NCI-H524 (cell line): ENCODE results near the gene RNU1-4.
"Not testable (repeated sequence)": the region's sequence is repeated elsewhere in the genome, so short reads cannot be mapped to it uniquely, and the experiment has no call there.

Experiments used
- DNase-seq, 2 experiments: peaks; one replicate each; lab custom pipeline; 2025; lab: John Stamatoyannopoulos, UW

RNU1-4 gene

GRCh38 chr1:16770139-16770759, 29.9 kb downstream of the RNU1-4 start:
- not testable (repeated sequence) for DNase-seq

- DNase-seq = not testable (repeated sequence)
Observed at GRCh38 chr1:16770896-16771446, 30.7 kb downstream of the RNU1-4 start.

- DNase-seq = not testable (repeated sequence)
Observed at GRCh38 chr1:16772275-16773204, 32.2 kb downstream of the RNU1-4 start.

- not testable (repeated sequence) for DNase-seq
Observed at GRCh38 chr1:16773205-16773596, 32.9 kb downstream of the RNU1-4 start.

- DNase-seq = not testable (repeated sequence)
Observed at GRCh38 chr1:16773723-16774122, 33.4 kb downstream of the RNU1-4 start.

GRCh38 chr1:16774773-16775172, 34.5 kb downstream of the RNU1-4 start:
- not testable (repeated sequence) for DNase-seq

- not testable (repeated sequence) for DNase-seq
Observed at GRCh38 chr1:16775290-16775689, 35.0 kb downstream of the RNU1-4 start.

- not testable (repeated sequence) for DNase-seq
Observed at GRCh38 chr1:16776248-16776647, 35.9 kb downstream of the RNU1-4 start.

- DNase-seq = not testable (repeated sequence)
Observed at GRCh38 chr1:16776835-16777234, 36.5 kb downstream of the RNU1-4 start.

GRCh38 chr1:16777821-16778220, 37.5 kb downstream of the RNU1-4 start:
- not testable (repeated sequence) for DNase-seq

- not testable (repeated sequence) for DNase-seq
Observed at GRCh38 chr1:16779525-16779924, 39.2 kb downstream of the RNU1-4 start.

GRCh38 chr1:16781033-16781432, 40.7 kb downstream of the RNU1-4 start:
- not testable (repeated sequence) for DNase-seq

GRCh38 chr1:16781625-16782024, 41.3 kb downstream of the RNU1-4 start:
- DNase-seq = not testable (repeated sequence)

GRCh38 chr1:16784955-16785354, 44.6 kb downstream of the RNU1-4 start:
- not testable (repeated sequence) for DNase-seq

- not testable (repeated sequence) for DNase-seq
Observed at GRCh38 chr1:16786362-16786761, 46.0 kb downstream of the RNU1-4 start.

- not testable (repeated sequence) for DNase-seq
Observed at GRCh38 chr1:16787175-16787574, 46.9 kb downstream of the RNU1-4 start.

GRCh38 chr1:16787711-16788110, 47.4 kb downstream of the RNU1-4 start:
- DNase-seq = not testable (repeated sequence)
